Stomach (tissue), 9 donors: ENCODE data around the gene NELFE. TPM values are rescaled to one million over a fixed set of nuclear protein-coding genes. Genes with fewer than 3 reads are reported as not detected.
"Not testable (repeated sequence)": the region's sequence is repeated elsewhere in the genome, so short reads cannot be mapped to it uniquely, and the experiment has no call there.

ENCODE experiments used
- DNase-seq, 2 donors: peaks; one replicate each; pipeline versions ENCODE4 v3.0.0 to v3.0.0-alpha.2; 2013 to 2019
- H3K27ac ChIP-seq, 5 donors: fragments of 200-600 bp in 4 of 5; sonication (generic) in 4 of 5; one replicate each; pipeline ENCODE4 v1.5.1; 2013 to 2019; ENCODE audit warnings: mild to moderate bottlenecking in 1 of 5, moderate library complexity in 1 of 5
- H3K27me3 ChIP-seq, 3 donors: fragments of 200-600 bp; sonication (generic); one replicate each; pipeline ENCODE4 v1.5.1; 2017 to 2019; ENCODE audit warnings: mixed run types in 1 of 3
- H3K36me3 ChIP-seq, 4 donors: fragments of 200-600 bp; sonication (generic); 1 replicate in 3 of 4; 2 replicates in 1 of 4; pipeline ENCODE4 v1.5.1; 2016 to 2019
- H3K4me1 ChIP-seq, 4 donors: fragments of 200-600 bp; sonication (generic); one replicate each; pipeline ENCODE4 v1.5.1; 2016 to 2019
- H3K4me3 ChIP-seq, 4 donors: fragments of 200-600 bp; sonication (generic) in 3 of 4; one replicate each; pipeline ENCODE4 v1.5.1; 2016 to 2019; ENCODE audit warnings: mild to moderate bottlenecking in 1 of 4
- H3K9me3 ChIP-seq, 4 donors: fragments of 200-600 bp; sonication (generic); one replicate each; pipeline ENCODE4 v1.5.1; 2016 to 2019
- EP300 ChIP-seq: sonication (generic); formaldehyde crosslinking; IDR thresholded peaks from one replicate; pipeline ENCODE4 v1.6.1; 2017; ENCODE audit warnings: antibody characterized with exemption
- POLR2A ChIP-seq, 4 donors: fragments of 450-650 bp; IDR thresholded peaks; one replicate each; pipeline ENCODE4 v1.6.1; 2016; ENCODE audit warnings: antibody characterized with exemption in 4 of 4, control low read depth in 2 of 4, mild to moderate bottlenecking in 1 of 4, moderate library complexity in 1 of 4
- POLR2AphosphoS5 ChIP-seq, 3 donors: sonication (generic); formaldehyde crosslinking; IDR thresholded peaks; one replicate each; pipeline ENCODE4 v1.6.1; 2016; ENCODE audit warnings: antibody characterized with exemption in 3 of 3
- WGBS, 5 donors: extraction: QIAGEN DNeasy Blood & Tissue Kit in 3 of 5; methylation state at CpG; one replicate each; pipeline versions ENCODE4 v1.1.5 to v1.1.7; 2013 to 2018; 5-methylcytosine and 5-hydroxymethylcytosine counted together
- intact Hi-C: fragments of 100-400 bp; cut with DNase I; formaldehyde crosslinking; loops from one replicate; pipeline ENCODE4 v1.15.1; 2023; ENCODE audit warnings: low total_unique reads
- polyA plus RNA-seq, 3 donors: library from polyadenylated mRNA; stranded (reverse); fragments of 200-250 nt; gene quantifications; one replicate each; pipeline ENCODE4 v1.2.3, GENCODE V29; 2013
- total RNA-seq, 5 donors: library from RNA; depleted of rRNA; stranded (reverse); fragments of >200 nt; gene quantifications; one replicate each; pipeline versions ENCODE4 v1.1.0 to v1.2.3, GENCODE V29; 2014 to 2016
- TF ChIP-seq, protein P1 (sequence below), 7 experiments: fragments of 450-650 bp in 4 of 7; fragments of 200-600 bp in 3 of 7; sonication (generic) in 3 of 7; IDR thresholded peaks; one replicate each; pipeline ENCODE4 v1.5.1; 2016 to 2019; ENCODE audit warnings: antibody characterized with exemption in 7 of 7, control low read depth in 2 of 7, mild to moderate bottlenecking in 1 of 7
- donor health status: healthy with polysubstance abuse.
- donor health status: Bipolar disorder and iron deficiency.
- donor health status: healthy.

Gene NELFE
- total and polyA plus RNA-seq, 8 donors, result 2.9 to 100 (median 51.5) TPM

DNA sequence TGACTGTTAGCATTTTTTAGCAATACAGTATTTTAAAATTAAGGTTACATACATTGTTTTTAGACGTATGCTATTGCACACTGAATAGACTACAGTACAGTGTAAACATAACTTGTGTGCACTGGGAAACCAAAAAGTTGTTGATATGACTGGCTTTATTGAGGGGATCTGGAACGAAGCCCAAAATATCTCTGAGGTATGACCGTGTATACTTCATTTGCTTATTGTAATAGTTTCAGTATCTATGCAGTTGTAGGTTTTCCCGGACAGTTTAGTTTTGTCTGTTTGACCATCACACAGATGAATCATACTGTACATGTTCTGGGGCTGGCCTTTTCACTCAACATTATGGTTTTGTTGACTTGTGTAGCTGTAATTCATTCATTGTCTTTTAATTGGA is 50.0 kb downstream of the NELFE start:
- Histone ChIP-seq H3K9me3 (no peaks in the 10 kb centered on the region), H3K4me1 (peaks cover 0 to 23% (median 7%) of the 10 kb centered on the region in 4 donors), H3K27ac (no peak overlapping the region), H3K36me3 (no peaks in the 10 kb centered on the region), H3K4me3 (no peak overlapping the region), H3K27me3 (no peaks in the 10 kb centered on the region)
- no peak for DNase-seq
- TF ChIP-seq EP300 (no peak), POLR2A (IDR thresholded peaks at IDR 0.05) (no peak), POLR2AphosphoS5 (IDR thresholded peaks at IDR 0.05) (no peak)
- TF ChIP-seq, protein P1, sequence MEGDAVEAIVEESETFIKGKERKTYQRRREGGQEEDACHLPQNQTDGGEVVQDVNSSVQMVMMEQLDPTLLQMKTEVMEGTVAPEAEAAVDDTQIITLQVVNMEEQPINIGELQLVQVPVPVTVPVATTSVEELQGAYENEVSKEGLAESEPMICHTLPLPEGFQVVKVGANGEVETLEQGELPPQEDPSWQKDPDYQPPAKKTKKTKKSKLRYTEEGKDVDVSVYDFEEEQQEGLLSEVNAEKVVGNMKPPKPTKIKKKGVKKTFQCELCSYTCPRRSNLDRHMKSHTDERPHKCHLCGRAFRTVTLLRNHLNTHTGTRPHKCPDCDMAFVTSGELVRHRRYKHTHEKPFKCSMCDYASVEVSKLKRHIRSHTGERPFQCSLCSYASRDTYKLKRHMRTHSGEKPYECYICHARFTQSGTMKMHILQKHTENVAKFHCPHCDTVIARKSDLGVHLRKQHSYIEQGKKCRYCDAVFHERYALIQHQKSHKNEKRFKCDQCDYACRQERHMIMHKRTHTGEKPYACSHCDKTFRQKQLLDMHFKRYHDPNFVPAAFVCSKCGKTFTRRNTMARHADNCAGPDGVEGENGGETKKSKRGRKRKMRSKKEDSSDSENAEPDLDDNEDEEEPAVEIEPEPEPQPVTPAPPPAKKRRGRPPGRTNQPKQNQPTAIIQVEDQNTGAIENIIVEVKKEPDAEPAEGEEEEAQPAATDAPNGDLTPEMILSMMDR (IDR thresholded peaks at IDR 0.05), result no peak
- intact Hi-C loops, result loop anchor here (5.0 kb wide), 1 partner anchor 44 kb away; no protein-coding TSS in a partner anchor
- WGBS, 5 donors, result 11 to 27% (median 18%) methylated on average over 4 of the region's 4 CpGs

DNA sequence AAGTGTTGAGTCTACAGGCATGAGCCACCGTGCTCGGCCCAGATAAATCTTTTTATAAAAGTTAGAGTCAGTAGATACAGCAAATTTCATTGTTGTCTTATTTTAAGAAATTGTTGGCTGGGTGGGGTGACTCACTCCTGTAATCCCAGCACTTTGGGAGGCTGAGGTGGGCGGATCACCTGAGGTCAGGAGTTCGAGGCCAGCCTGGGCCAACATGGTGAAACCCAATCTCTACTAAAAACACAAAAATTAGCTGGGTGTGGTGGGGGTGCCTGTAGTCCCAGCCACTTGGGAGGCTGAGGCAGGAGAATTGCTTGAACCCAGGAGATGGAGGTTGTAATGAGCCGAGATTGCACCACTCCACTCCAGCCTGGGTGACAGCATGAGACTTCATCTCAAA is 50.5 kb downstream of the NELFE start:
- H3K4me3 ChIP-seq, H3K27ac ChIP-seq, H3K36me3 ChIP-seq, H3K9me3 ChIP-seq, H3K27me3 ChIP-seq, DNase-seq: not testable (repeated sequence)
- WGBS, 5 donors, result 81 to 89% (median 82%) methylated on average over 5 of the region's 5 CpGs
- H3K4me1 ChIP-seq, result peaks cover under 1 to 28% (median 10%) of the 10 kb centered on the region in 4 donors
- intact Hi-C loops, result loop anchor here (5.0 kb wide), 1 partner anchor 44 kb away; no protein-coding TSS in a partner anchor

DNA sequence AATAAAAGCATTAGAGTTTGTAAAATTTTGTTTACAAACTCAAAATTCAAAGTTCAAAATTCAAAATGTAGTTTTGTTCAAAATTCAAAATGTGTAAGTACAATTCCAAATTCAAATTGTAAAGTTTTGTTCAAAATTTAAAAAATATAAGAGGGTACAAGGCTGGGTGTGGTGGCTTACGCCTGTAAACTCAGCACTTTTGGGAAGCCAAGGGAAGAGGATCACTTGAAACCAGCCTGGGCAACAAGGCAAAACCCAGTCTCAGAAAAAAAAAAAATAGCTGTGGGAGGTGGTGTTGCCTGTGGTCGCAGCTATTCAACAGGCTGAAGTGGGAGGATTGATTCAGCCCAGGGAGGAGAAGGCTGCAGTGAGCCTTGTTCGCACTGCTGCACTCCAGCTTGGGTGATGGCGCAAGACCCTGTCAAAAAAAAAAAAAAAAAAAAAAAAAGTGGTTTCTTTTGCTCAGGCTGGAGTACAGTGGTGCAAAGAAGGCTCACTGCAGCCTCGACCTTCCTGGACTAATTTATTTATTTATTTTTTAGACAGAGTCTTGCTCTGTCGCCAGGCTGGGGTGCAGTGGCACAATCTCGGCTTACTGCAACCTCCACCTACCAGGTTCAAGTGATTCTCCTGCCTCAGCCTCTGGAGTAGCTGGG is 51.5 kb downstream of the NELFE start:
- peaks cover 9 to 38% (median 19%) of the 10 kb centered on the region in 4 donors for H3K4me1 ChIP-seq
- WGBS, 5 donors, result 48 to 63% (median 59%) methylated on average over 7 of the region's 7 CpGs
- no peaks in the 10 kb centered on the region for H3K36me3 ChIP-seq
- TF ChIP-seq POLR2AphosphoS5 (IDR thresholded peaks at IDR 0.05) (no peak), EP300 (no peak), POLR2A (IDR thresholded peaks at IDR 0.05) (no peak)
- TF ChIP-seq, protein P1 (IDR thresholded peaks at IDR 0.05), result no peak
- H3K27me3 ChIP-seq, result no peaks in the 10 kb centered on the region
- DNase-seq, result no peak
- H3K4me3 ChIP-seq, result no peak overlapping the region
- no peaks in the 10 kb centered on the region for H3K9me3 ChIP-seq
- intact Hi-C loops, result loop anchor here (5.0 kb wide), 1 partner anchor 45 kb away; no protein-coding TSS in a partner anchor
- no peak overlapping the region for H3K27ac ChIP-seq

DNA sequence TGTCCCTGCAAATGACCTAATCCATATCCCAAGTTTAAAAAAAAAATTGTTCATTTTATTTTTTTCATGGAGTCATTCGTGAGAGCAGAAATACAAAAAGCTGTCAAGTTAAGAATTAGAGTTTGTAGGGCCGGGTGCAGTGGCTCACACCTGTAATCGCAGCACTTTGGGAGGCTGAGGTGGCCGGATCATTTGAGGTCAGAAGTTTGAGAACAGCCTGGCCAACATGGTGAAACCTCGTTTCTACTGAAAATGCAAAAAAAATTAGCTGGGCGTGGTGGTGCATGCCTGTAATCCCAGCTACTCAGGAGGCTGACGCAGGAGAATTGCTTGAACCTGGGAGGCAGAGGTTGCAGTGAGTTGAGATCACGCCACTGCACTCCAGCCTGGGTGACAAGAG is 52.0 kb downstream of the NELFE start:
- 74 to 82% (median 77%) methylated on average over 8 of the region's 8 CpGs for WGBS, 5 donors
- H3K36me3 ChIP-seq, H3K9me3 ChIP-seq, H3K27me3 ChIP-seq, H3K27ac ChIP-seq, DNase-seq, H3K4me3 ChIP-seq: not testable (repeated sequence)
- peaks cover 9 to 36% (median 19%) of the 10 kb centered on the region in 4 donors for H3K4me1 ChIP-seq
- intact Hi-C loops, result loop anchor here (5.0 kb wide), 1 partner anchor 46 kb away; no protein-coding TSS in a partner anchor

DNA sequence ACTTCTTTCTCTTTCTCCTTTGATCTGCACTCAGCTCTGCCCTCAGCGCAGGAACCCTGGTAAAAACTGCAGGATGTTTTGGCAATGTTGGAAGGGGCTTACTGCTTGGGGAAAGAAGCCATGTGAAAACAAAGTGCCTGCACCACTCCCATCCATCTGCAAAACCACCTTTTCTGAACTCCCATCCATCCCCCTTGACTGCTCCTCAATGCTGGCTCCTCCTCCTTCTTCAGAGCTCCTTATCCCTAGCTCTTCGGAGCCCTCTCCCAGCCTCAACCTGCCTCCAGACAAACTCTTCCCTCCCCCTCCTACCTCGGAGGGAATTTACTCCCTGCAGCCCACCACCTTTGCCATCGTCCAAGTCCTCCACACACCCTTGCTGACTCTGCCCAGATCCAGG is 52.6 kb downstream of the NELFE start:
- Histone ChIP-seq H3K27ac (no peak overlapping the region), H3K9me3 (no peaks in the 10 kb centered on the region), H3K27me3 (no peaks in the 10 kb centered on the region), H3K4me3 (no peak overlapping the region), H3K4me1 (peaks cover 11 to 36% (median 22%) of the 10 kb centered on the region in 4 donors), H3K36me3 (no peaks in the 10 kb centered on the region)
- DNase-seq, result no peak
- TF ChIP-seq EP300 (no peak), POLR2AphosphoS5 (IDR thresholded peaks at IDR 0.05) (no peak), POLR2A (IDR thresholded peaks at IDR 0.05) (no peak)
- TF ChIP-seq, protein P1 (IDR thresholded peaks at IDR 0.05), result no peak
- intact Hi-C loops, result loop anchor here (5.0 kb wide), 1 partner anchor 46 kb away; no protein-coding TSS in a partner anchor
- WGBS, 5 donors, result 30 to 46% (median 41%) methylated on average over 4 of the region's 4 CpGs
